ENCODE measurements around the gene THADA. TPM values are rescaled to one million over a fixed set of nuclear protein-coding genes. Genes with fewer than 3 reads are reported as not detected.
"Not testable (repeated sequence)": the region's sequence is repeated elsewhere in the genome, so short reads cannot be mapped to it uniquely, and the experiment has no call there.

THADA gene
- total and polyA plus RNA-seq, 2 donors (not counting 3 experiments of a cell fraction or from before 2014, with no cell fraction given), result 22.6 to 25.3 TPM

DNA sequence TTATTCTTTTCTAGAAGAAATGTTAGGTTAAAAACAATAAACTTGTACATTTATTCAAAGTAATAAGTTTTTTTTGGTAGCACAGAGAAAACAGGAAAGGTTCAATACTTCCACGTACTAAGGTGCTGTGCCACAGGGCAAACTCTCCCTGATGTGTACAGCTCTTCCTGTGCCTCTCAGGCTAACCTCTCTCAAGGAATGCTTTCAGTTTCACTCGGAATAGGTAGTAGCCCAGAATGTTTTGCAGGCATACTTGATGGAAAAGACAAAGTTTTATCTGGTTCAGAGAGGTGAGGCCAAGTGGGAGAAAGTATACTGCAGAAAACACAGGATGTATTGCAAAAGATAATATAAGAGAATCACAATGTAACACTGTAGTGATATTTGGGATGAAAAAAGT lies 198.4 kb downstream of the THADA start:
- H2AFZ ChIP-seq (ENCODE audit: low read depth, low read length), result no peak overlapping the region
- H3K9me1 ChIP-seq (replicated peaks; ENCODE audit: control insufficient read depth, extremely low read depth, insufficient read depth, low read length), result no peaks in the 10 kb centered on the region
- ChIA-PET CTCF (interaction anchor here (1.0 kb wide), 1 partner anchor 11 kb away, joined by 3 read pairs; no protein-coding TSS in a partner anchor), POLR2A (no interaction called here)
- no TSS peak for BruUV-seq (replicated peaks)
- no peaks in the 10 kb centered on the region for H3K79me2 ChIP-seq (ENCODE audit: control insufficient read depth, insufficient read depth, low read length)
- no peak overlapping the region for H3K4me2 ChIP-seq (ENCODE audit: insufficient read depth, low read length)
- H3K36me3 ChIP-seq (ENCODE audit: control insufficient read depth in 2 of 2, extremely low read depth in 1 of 2, insufficient read depth in 2 of 2, low read length in 2 of 2), result no peaks in the 10 kb centered on the region
- no peaks in the 10 kb centered on the region for H4K20me1 ChIP-seq (replicated peaks; ENCODE audit: control insufficient read depth, extremely low read depth, insufficient read depth, low read length)
- H3K27me3 ChIP-seq (ENCODE audit: control insufficient read depth in 2 of 2, insufficient read depth in 2 of 2, low read length in 2 of 2), result no peaks in the 10 kb centered on the region
- H3K4me1 ChIP-seq (ENCODE audit: control insufficient read depth, extremely low read depth, insufficient read depth, low read length), result no peaks in the 10 kb centered on the region
- TF ChIP-seq FOS (IDR thresholded peaks at IDR 0.05; ENCODE audit: borderline replicate concordance, insufficient read depth, low read length), result no peak
- no peak for TF ChIP-seq POLR2AphosphoS5 (IDR thresholded peaks at IDR 0.05; ENCODE audit: insufficient read depth, low read depth, low read length)
- TF ChIP-seq CTCF (IDR thresholded peaks at IDR 0.05; ENCODE audit: extremely low read depth in 1 of 2, insufficient read depth in 1 of 2, low read depth in 1 of 2, low read length in 2 of 2), result no peak
- TF ChIP-seq JUN (IDR thresholded peaks at IDR 0.05; ENCODE audit: borderline replicate concordance, insufficient read depth, insufficient read length, low read depth), result no peak
- TF ChIP-seq, protein P1, sequence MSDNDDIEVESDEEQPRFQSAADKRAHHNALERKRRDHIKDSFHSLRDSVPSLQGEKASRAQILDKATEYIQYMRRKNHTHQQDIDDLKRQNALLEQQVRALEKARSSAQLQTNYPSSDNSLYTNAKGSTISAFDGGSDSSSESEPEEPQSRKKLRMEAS (IDR thresholded peaks at IDR 0.05; ENCODE audit: insufficient read depth, insufficient read length), result no peak
- no peak for TF ChIP-seq POLR2A (IDR thresholded peaks at IDR 0.05; ENCODE audit: low read depth, low read length)
- TF ChIP-seq MYC (IDR thresholded peaks at IDR 0.05; ENCODE audit: low read depth, low read length), result no peak
- no peak for TF ChIP-seq EZH2 (IDR thresholded peaks at IDR 0.05; ENCODE audit: borderline replicate concordance, low read depth, low read length, severe bottlenecking)
- no peak for TF ChIP-seq GATA2 (IDR thresholded peaks at IDR 0.05; ENCODE audit: insufficient read depth, insufficient read length, low read depth, low read length)
- no peak overlapping the region for H3K27ac ChIP-seq (ENCODE audit: insufficient read depth, low read depth, low read length)
- H3K9ac ChIP-seq (replicated peaks; ENCODE audit: extremely low read depth, insufficient read depth, low read length), result no peak overlapping the region
- H3K9me3 ChIP-seq (replicated peaks; ENCODE audit: control insufficient read depth, insufficient read depth, low read length), result no peaks in the 10 kb centered on the region
- intact Hi-C loops (cut with micrococcal nuclease) (no loop called here), dilution Hi-C loops (cut with MboI; ENCODE audit: extremely low pct_ligation_motif_present, low sequenced_read_pairs) (no loop called here)
- FAIRE-seq (no peak), DNase-seq (ENCODE audit: low read depth, low spot score) (no peak)
- H3K4me3 ChIP-seq (replicated peaks in 1 of 3; ENCODE audit: insufficient read depth in 1 of 3, low read depth in 1 of 3, low read length in 3 of 3), result no peak overlapping the region

GRCh38 chr2:43396344-43396743 lies 199.5 kb downstream of the THADA start:
- dilution Hi-C loops (cut with MboI; ENCODE audit: extremely low pct_ligation_motif_present, low sequenced_read_pairs); CTCF ChIA-PET; H3K27ac ChIP-seq (ENCODE audit: insufficient read depth, low read depth, low read length): not testable (repeated sequence)

More at GRCh38 chr2:43396344-43396743, 199.5 kb downstream of the THADA start:
- DNase-seq (ENCODE audit: low read depth, low spot score); H3K9me3 ChIP-seq (replicated peaks; ENCODE audit: control insufficient read depth, insufficient read depth, low read length); H3K4me1 ChIP-seq (ENCODE audit: control insufficient read depth, extremely low read depth, insufficient read depth, low read length); H2AFZ ChIP-seq (ENCODE audit: low read depth, low read length); H4K20me1 ChIP-seq (replicated peaks; ENCODE audit: control insufficient read depth, extremely low read depth, insufficient read depth, low read length); POLR2A ChIA-PET; BruUV-seq (replicated peaks); H3K36me3 ChIP-seq (ENCODE audit: control insufficient read depth in 2 of 2, extremely low read depth in 1 of 2, insufficient read depth in 2 of 2, low read length in 2 of 2); H3K9me1 ChIP-seq (replicated peaks; ENCODE audit: control insufficient read depth, extremely low read depth, insufficient read depth, low read length); FAIRE-seq; H3K79me2 ChIP-seq (ENCODE audit: control insufficient read depth, insufficient read depth, low read length); intact Hi-C loops (cut with micrococcal nuclease); H3K4me3 ChIP-seq (replicated peaks in 1 of 3; ENCODE audit: insufficient read depth in 1 of 3, low read depth in 1 of 3, low read length in 3 of 3); H3K4me2 ChIP-seq (ENCODE audit: insufficient read depth, low read length); H3K9ac ChIP-seq (replicated peaks; ENCODE audit: extremely low read depth, insufficient read depth, low read length); H3K27me3 ChIP-seq (ENCODE audit: control insufficient read depth in 2 of 2, insufficient read depth in 2 of 2, low read length in 2 of 2): not testable (repeated sequence)

All from endothelial cell of umbilical vein (primary cell).